ENCODE data around the gene TM7SF3.

Gene TM7SF3, protein sequence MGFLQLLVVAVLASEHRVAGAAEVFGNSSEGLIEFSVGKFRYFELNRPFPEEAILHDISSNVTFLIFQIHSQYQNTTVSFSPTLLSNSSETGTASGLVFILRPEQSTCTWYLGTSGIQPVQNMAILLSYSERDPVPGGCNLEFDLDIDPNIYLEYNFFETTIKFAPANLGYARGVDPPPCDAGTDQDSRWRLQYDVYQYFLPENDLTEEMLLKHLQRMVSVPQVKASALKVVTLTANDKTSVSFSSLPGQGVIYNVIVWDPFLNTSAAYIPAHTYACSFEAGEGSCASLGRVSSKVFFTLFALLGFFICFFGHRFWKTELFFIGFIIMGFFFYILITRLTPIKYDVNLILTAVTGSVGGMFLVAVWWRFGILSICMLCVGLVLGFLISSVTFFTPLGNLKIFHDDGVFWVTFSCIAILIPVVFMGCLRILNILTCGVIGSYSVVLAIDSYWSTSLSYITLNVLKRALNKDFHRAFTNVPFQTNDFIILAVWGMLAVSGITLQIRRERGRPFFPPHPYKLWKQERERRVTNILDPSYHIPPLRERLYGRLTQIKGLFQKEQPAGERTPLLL

DNA sequence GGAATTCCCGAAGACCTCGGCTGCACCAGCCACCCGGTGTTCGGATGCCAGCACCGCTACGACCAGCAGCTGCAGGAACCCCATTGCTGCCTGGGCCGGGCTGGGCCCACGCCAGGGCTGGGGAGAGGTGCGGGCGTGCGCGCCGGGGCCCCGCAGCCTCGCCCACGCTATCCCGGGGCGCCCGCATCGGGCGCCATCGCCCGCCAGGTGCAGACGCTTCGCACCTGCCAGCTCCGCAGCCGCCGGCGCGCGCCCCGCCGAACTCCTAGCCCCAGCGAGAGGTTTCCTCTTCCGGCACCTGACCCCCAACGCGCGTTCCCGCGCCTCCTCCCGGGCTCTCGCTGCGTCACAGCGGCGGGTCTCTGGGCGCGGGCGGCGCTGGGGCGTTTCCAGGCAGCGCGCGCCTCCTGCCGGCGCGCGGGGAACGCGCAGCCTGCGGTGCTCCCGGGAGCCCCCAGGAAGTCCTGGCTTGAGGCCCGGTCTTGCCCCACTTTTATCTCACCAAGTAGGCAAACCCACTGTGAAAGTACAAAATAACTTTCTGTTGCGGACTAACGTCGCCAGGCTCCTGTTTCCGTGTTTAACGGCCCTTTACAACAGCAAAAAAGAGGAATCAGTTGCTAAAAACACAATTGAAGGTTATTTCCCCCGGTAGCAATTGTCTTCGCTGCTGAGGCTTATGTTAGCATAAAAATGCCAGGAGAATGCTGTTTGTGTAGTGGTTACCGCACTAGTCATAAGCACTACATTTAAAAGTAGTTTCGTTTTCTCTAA, at the start of gene TM7SF3:
TSS of gene TM7SF3 (minus strand) at position 300 of the 774 bp plus-strand sequence. CDS start at position 84, 216 bp downstream.
- TF ChIP-seq CTCF (IDR thresholded peaks at IDR 0.05; ENCODE audit: low read depth, low read length) = peak; percentile 50
- DNase-seq (ENCODE audit: low read depth in 2 of 2) = peak; percentile 85 to 93
- peak within 1 kb of the TSS; percentile 85 to 86 for H3K4me3 ChIP-seq (replicated peaks in 1 of 2; ENCODE audit: low read depth in 2 of 2, low read length in 2 of 2)

- TF ChIP-seq CTCF (IDR thresholded peaks at IDR 0.05; ENCODE audit: low read depth, low read length) = no peak
- DNase-seq (ENCODE audit: low read depth in 2 of 2) = no peak
- H3K4me3 ChIP-seq (replicated peaks in 1 of 2; ENCODE audit: low read depth in 2 of 2, low read length in 2 of 2) = no peak overlapping the region
Measured at GRCh38 chr12:27063250-27063851, 49.2 kb upstream of the TM7SF3 start.

GRCh38 chr12:27061317-27061716, 47.1 kb upstream of the TM7SF3 start:
- no peak for DNase-seq (ENCODE audit: low read depth in 2 of 2)
- no peak for TF ChIP-seq CTCF (IDR thresholded peaks at IDR 0.05; ENCODE audit: low read depth, low read length)
- H3K4me3 ChIP-seq (replicated peaks in 1 of 2; ENCODE audit: low read depth in 2 of 2, low read length in 2 of 2) = no peak overlapping the region

GRCh38 chr12:27060740-27061139, 46.6 kb upstream of the TM7SF3 start:
- peak in 1 of 2 donors; percentile 70 for DNase-seq (ENCODE audit: low read depth in 2 of 2)
- TF ChIP-seq CTCF (IDR thresholded peaks at IDR 0.05; ENCODE audit: low read depth, low read length) = no peak
- H3K4me3 ChIP-seq (replicated peaks in 1 of 2; ENCODE audit: low read depth in 2 of 2, low read length in 2 of 2) = no peak overlapping the region

DNA sequence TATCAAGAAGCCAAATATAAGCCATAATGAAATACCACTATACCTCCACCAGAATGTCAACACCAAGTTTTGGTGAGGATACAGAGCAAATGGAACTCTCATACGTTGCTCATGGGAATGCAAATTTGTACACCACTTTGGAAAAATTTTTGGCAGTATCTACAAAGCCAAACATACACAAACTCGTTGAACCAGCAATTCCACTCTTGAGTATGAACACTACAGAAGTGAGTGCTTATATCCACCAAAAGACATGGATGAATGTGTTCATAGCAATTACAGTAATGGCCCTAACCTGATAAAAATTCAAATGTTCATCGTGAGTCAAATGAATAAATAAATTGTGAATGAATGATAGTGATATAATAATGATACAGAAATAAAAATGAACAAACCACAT, 43.4 kb upstream of the TM7SF3 start:
- DNase-seq (ENCODE audit: low read depth in 2 of 2) = no peak
- TF ChIP-seq CTCF (IDR thresholded peaks at IDR 0.05; ENCODE audit: low read depth, low read length) = no peak
- no peak overlapping the region for H3K4me3 ChIP-seq (replicated peaks in 1 of 2; ENCODE audit: low read depth in 2 of 2, low read length in 2 of 2)

GRCh38 chr12:27055966-27056365, 41.8 kb upstream of the TM7SF3 start:
- no peak overlapping the region for H3K4me3 ChIP-seq (replicated peaks in 1 of 2; ENCODE audit: low read depth in 2 of 2, low read length in 2 of 2)
- no peak for TF ChIP-seq CTCF (IDR thresholded peaks at IDR 0.05; ENCODE audit: low read depth, low read length)
- DNase-seq (ENCODE audit: low read depth in 2 of 2) = no peak

Data from cardiac fibroblast (primary cell).